Measurements from ENCODE around the gene CDH15.
"Not testable (repeated sequence)": the region's sequence is repeated elsewhere in the genome, so short reads cannot be mapped to it uniquely, and the experiment has no call there.

The CDH15 gene

DNA sequence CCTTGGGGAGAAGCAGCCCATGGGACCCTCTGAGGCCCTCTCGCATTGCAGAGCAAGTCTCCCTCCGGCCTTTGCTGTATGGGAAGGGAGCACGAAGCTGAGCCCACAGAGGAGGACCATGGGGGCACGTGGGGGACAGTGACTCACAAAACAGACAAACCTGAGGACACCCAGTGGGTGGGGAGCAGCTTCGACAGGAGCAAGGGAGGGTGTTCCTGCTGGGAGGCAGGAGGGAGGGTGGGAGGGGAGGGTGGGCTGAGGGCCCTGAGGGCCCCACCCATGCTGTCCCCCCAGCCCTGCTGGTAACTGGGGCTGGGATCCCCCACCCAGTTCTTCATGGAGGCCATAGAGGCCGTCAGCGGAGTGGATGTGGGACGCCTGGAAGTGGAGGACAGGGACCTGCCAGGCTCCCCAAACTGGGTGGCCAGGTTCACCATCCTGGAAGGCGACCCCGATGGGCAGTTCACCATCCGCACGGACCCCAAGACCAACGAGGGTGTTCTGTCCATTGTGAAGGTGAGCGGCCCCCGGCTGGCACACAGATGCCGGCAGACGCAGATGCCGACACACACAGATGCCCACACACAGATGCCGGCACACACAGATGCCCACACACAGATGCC lies 16.3 kb downstream of the CDH15 start:
- DNase-seq (ENCODE audit: low read depth): no peak

DNA sequence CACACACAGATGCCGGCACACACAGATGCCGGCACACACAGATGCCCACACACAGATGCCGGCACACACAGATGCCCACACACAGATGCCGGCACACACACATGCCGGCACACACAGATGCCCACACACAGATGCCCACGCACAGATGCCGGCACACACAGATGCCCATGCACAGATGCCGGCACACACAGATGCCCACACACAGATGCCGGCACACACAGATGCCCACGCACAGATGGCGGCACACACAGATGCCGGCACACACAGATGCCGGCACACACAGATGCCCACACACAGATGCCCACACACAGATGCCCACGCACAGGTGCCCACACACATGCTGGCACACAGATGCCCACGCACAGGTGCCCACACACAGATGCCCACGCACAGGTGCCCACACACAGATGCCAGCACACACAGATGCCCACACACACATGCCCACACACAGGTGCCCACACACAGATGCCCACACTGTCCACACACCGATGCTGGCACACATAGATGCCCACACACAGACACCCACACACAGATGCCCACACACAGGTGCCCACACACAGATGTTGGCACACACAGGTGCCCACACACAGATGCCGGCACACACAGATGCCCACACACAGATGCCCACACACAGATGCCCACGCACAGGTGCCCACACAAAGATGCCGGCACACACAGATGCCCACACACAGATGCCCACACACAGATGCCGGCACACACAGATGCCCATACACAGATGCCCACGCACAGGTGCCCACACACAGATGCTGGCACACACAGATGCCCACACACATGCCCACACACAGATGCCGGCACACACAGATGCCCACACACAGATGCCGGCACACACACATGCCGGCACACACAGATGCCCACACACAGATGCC lies 17.2 kb downstream of the CDH15 start:
- not testable (repeated sequence) for DNase-seq (ENCODE audit: low read depth)

DNA sequence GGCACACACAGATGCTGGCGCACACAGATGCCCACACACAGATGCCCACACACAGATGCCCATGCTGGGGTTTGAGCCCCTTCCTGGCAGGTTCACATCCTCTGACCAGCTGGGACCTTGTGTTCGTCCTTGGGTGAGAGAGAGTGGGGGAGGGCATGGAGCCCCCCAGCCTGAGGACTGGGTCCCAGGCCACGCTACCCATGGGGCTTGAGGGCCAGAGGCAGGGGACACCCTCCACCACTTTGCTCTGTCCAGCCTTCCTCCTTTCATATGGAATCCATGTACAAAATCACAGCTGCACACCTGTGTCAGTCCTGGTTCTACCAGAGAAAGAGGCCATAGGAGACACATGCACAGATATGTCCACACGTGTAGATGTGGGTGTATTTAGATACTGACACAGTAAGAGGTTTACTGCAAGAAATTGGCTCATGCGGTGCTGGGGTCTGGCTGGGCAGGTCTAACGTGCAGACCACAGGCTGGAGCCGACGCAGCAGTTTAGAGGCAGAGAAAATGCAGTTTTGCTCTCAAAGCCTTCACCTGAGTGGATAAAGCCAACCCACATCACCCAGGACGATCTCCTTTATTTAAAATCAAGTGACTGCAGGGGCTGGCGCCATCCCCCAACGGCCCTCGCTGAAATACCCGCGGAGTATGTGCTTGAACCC lies 17.9 kb downstream of the CDH15 start:
- DNase-seq (ENCODE audit: low read depth): no peak

- no peak for DNase-seq (ENCODE audit: low read depth)
Measured at GRCh38 chr16:89190150-89190958, 18.8 kb downstream of the CDH15 start.

DNA sequence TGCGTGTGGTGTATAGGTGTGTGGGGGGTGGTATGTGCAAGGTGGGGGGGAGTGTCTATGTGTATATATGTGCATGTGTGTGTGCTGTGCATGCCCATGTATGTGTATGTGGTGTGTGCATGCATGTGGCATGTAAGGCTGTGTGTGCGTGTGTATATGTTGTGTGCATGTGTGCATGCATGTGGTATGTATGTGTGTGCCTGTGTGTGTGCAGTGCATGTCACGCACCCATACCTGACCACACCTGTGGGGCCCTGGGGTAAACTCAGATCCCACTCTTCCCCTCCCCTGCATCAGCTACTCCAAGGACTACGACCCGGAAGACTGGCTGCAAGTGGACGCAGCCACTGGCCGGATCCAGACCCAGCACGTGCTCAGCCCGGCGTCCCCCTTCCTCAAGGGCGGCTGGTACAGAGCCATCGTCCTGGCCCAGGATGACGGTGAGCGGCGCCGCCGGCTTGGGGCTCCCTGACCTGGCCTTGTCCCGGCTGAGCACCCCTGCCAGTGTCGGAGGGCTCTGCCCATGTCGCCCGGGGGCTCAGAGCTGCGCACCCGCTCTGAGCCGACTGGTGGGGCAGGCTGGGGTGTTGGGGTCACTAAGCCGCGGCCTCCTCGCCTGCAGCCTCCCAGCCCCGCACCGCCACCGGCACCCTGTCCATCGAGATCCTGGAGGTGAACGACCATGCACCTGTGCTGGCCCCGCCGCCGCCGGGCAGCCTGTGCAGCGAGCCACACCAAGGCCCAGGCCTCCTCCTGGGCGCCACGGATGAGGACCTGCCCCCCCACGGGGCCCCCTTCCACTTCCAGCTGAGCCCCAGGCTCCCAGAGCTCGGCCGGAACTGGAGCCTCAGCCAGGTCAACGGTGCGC lies 19.7 kb downstream of the CDH15 start:
- no peak for DNase-seq (ENCODE audit: low read depth)

DNA sequence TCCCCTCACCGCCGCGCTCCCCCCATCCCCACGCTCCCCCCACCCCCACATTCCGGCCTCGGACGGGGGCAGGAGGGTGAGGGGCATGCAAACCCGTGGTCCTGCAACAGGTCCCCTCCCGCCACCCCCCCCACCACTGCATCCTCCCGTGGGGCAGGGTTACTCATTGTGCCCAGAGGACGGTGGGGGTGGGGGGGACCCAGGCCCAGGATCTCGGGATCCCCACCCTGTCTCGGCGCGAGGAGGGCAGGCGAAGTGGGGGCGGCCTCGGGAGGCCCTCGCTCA lies 20.3 kb downstream of the CDH15 start:
- no peak for DNase-seq (ENCODE audit: low read depth)

- peak; percentile 81 for DNase-seq (ENCODE audit: low read depth)
Measured at GRCh38 chr16:89192186-89192955, 20.8 kb downstream of the CDH15 start.

DNA sequence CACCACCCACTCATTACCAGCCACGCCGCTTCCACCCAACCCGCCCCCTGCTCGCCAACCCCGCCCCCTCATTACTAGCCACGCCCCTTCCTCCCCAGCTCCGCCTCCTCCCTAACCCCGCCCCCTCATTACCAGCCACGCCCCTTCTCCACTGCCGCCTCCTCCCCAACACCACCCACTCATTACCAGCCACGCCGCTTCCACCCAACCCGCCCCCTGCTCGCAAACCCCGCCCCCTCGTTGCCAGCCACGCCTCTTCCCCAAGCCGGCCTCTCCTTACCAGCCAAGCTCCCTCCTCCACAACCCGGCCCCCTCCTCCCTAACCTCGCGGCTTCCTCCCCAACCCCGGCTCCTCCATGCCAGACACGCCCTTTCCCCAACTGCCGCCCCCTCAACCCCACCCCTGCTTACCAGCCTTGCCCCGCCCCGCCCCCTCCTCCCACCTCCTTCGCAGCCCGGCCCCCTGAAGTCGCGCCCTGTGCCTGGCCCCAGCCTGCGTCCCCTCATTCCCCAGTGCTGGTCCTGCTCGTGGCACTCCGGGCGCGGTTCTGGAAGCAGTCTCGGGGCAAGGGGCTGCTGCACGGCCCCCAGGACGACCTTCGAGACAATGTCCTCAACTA lies 21.5 kb downstream of the CDH15 start:
- DNase-seq (ENCODE audit: low read depth): no peak

- no peak for DNase-seq (ENCODE audit: low read depth)
Measured at GRCh38 chr16:89193576-89194293, 22.2 kb downstream of the CDH15 start.

DNA sequence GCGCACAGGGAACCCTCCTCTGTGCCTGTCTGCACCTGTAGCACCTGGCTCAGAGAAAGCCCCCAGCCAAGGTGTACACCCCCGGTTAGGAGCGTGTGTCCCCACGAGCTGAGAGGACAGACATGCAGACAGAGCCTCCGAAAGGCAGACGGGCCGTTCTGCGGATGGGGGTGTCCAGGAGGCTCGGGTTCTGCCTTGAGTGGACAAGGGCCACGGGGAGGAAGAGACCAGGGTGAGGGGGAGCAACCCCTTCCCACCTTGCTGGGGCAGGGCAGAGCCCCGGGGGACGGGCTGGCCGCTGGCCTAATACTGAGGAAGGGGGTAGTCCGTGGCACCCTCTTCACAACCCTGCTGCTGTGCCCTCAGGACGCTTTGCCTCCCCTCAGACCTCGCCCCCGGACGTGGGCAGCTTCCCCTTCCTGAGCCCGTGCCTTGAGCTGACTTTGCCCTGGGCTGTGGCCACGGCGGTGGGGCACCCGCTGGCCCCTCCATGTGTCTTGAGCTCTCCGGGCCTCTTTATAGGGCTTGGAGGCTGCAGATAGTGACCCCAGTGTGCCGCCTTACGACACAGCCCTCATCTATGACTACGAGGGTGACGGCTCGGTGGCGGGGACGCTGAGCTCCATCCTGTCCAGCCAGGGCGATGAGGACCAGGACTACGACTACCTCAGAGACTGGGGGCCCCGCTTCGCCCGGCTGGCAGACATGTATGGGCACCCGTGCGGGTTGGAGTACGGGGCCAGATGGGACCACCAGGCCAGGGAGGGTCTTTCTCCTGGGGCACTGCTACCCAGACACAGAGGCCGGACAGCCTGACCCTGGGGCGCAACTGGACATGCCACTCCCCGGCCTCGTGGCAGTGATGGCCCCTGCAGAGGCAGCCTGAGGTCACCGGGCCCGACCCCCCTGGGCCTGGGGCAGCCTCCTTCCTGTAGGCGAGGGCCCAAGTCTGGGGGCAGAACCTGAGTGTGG lies 23.1 kb downstream of the CDH15 start:
- DNase-seq (ENCODE audit: low read depth): no peak

DNA sequence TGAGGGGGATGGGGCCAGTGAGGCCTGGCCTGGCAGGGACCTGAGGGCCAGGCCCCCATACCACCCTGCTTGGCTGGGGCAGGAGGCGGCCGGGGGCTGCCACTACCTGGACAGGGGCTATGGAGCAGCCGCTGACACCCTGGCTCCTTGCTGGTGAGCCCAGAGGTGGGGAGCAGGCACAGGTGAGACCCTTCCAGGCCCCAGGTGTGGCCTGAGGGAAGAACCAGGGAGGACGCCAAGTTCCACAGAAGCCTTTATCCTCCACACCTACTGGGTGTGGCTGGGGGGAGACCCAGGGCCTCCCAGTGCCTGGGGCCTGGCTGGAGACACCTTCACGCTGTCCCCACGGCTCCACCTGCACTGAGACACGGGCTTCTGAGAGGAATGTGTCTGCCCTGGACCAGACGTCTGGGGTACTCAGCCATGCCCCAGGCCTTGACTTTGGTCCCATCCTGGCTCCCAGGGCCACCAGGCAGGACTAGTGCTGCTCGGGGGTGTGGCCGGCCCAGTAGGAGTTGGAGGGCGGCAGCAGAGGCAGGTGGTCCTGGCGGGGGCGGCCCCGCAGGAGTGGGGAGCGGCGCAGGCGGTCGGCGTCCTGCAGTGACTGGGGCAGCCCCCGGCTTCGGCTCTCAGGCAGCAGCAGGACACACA lies 24.1 kb downstream of the CDH15 start:
- no peak for DNase-seq (ENCODE audit: low read depth)

- DNase-seq (ENCODE audit: low read depth): no peak
Measured at GRCh38 chr16:89197033-89197632, 25.6 kb downstream of the CDH15 start.

DNA sequence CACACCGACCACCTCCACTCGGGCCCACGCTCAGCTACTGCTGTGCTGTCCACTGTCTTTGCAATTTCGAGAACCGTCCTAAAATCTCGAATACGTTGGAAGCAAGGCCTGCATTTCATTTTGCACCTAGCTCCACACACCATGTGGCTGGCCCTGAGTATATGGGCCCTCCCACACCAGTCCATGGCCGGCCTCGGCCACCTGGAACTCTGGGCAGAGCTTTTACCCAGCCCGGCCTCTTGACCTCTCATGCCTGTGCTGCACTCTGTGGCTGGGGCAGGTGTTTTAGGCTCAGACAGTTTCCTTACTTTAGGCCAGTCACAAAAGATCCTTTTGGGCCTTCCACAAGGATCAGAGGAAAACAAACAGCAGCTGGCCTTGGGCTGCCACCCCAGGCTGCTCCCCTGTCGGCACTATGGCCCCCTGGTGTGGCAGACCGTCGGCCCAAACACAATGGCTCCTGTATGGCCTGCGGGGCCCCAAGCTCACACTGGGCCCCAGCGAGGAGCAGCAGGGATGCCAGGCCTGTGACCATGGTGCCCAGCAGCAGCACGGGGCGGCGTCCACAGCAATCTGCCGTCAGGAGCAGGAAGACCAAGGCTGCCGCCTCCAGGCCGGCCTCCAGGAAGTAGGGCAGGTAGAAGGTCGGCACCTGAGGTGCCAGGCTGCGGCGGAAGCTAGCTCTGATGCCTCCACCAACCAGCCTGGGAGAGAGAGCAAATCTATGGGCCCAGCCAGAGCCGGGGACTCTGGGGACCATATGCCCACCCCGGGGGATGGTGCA lies 26.3 kb downstream of the CDH15 start:
- DNase-seq (ENCODE audit: low read depth): no peak

- DNase-seq (ENCODE audit: low read depth): no peak
Measured at GRCh38 chr16:89198417-89199240, 27.1 kb downstream of the CDH15 start.

All from T follicular helper cell (primary cell).